ENCODE measurements around the gene PHACTR4.

DNA sequence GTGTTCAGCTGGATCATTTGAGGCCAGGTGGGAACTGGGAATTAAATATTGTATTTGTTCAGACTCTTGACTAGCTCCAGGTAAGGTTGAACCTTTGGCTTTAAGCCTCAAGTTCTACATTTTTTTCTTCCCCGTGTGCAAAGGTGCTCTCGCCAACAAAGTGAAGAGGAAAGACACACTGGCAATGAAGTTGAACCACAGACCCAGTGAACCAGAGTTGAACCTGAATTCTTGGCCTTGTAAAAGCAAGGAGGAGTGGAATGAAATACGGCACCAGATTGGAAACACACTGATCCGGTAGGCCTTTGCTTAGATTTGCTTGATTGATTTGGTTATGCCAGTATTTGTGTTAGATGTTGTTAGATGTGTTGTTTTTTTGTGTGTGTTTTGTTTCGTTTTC, 110.8 kb downstream of the PHACTR4 start:
- TF ChIP-seq CTCF (IDR thresholded peaks at IDR 0.05): no peak
- no peak for TF ChIP-seq POLR2A (IDR thresholded peaks at IDR 0.05)
